Measurements from ENCODE around the gene TEAD1. TPM values are rescaled to one million over a fixed set of nuclear protein-coding genes. Genes with fewer than 3 reads are reported as not detected.

Gene TEAD1
- total and polyA plus RNA-seq, 10 of the 15 experiments (the other 5 are each of a cell fraction or from before 2014, with no cell fraction given): 0.01 to 0.59 (median 0.04) TPM; not detected in 6

DNA sequence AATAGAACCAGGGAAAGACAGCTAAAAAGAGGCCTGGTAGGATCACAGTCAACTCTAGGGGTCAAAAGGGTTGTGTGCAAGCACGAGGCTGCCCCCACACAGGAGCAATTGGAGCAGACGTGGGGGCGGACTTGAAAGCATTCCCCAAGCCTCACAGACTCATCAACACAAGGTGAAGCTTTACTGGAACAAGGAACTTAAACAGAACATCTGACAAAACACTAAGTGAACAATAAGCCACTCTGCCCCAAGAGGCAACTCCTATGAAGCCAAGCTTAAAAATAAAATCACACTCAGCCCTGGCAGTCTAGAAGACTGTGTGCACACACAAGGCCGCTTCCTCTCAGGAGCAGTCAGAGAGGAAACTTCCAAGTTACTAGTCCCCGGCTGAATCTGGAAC is 32.2 kb upstream of the TEAD1 start:
- intact Hi-C loops (cut with micrococcal nuclease; ENCODE audit: unreplicated experiment): no loop called here
- no peak for ATAC-seq
- WGBS (ENCODE audit: insufficient coverage, insufficient replicate concordance, low lambda C conversion rate, missing lambda C conversion rate): 12% methylated on average over 5 of the region's 5 CpGs
- no peak overlapping the region for H2AFZ ChIP-seq (ENCODE audit: control insufficient read depth, low read depth, low read length)
- POLR2A ChIA-PET: no interaction called here
- RAD21 ChIA-PET (ENCODE audit: unreplicated experiment): no interaction called here
- no peak overlapping the region for H3K9ac ChIP-seq (ENCODE audit: control insufficient read depth, insufficient read depth, low read length)
- SMC1A ChIA-PET (ENCODE audit: uncharacterized antibody, unreplicated experiment): interaction anchor here (0.9 to 1.0 kb wide), 2 partner anchors 12 to 41 kb away, joined by 3 read pairs; no protein-coding TSS in a partner anchor
- TF ChIP-seq, protein P1, sequence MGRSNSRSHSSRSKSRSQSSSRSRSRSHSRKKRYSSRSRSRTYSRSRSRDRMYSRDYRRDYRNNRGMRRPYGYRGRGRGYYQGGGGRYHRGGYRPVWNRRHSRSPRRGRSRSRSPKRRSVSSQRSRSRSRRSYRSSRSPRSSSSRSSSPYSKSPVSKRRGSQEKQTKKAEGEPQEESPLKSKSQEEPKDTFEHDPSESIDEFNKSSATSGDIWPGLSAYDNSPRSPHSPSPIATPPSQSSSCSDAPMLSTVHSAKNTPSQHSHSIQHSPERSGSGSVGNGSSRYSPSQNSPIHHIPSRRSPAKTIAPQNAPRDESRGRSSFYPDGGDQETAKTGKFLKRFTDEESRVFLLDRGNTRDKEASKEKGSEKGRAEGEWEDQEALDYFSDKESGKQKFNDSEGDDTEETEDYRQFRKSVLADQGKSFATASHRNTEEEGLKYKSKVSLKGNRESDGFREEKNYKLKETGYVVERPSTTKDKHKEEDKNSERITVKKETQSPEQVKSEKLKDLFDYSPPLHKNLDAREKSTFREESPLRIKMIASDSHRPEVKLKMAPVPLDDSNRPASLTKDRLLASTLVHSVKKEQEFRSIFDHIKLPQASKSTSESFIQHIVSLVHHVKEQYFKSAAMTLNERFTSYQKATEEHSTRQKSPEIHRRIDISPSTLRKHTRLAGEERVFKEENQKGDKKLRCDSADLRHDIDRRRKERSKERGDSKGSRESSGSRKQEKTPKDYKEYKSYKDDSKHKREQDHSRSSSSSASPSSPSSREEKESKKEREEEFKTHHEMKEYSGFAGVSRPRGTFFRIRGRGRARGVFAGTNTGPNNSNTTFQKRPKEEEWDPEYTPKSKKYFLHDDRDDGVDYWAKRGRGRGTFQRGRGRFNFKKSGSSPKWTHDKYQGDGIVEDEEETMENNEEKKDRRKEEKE (IDR thresholded peaks at IDR 0.05): no peak
- no peak for TF ChIP-seq ZNF24 (IDR thresholded peaks at IDR 0.05)
- TF ChIP-seq, protein P2, sequence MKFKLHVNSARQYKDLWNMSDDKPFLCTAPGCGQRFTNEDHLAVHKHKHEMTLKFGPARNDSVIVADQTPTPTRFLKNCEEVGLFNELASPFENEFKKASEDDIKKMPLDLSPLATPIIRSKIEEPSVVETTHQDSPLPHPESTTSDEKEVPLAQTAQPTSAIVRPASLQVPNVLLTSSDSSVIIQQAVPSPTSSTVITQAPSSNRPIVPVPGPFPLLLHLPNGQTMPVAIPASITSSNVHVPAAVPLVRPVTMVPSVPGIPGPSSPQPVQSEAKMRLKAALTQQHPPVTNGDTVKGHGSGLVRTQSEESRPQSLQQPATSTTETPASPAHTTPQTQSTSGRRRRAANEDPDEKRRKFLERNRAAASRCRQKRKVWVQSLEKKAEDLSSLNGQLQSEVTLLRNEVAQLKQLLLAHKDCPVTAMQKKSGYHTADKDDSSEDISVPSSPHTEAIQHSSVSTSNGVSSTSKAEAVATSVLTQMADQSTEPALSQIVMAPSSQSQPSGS (IDR thresholded peaks at IDR 0.05; ENCODE audit: low read length): no peak
- no peak for TF ChIP-seq STAT1 (conservative IDR thresholded peaks at IDR 0.05)
- TF ChIP-seq SP1 (IDR thresholded peaks at IDR 0.05; ENCODE audit: low read depth, low read length): no peak
- no peak for TF ChIP-seq YY1 (IDR thresholded peaks at IDR 0.05; ENCODE audit: low read depth, low read length)
- TF ChIP-seq SMARCA5 (IDR thresholded peaks at IDR 0.05): no peak
- no peak for TF ChIP-seq SPI1 (IDR thresholded peaks at IDR 0.05; ENCODE audit: borderline replicate concordance, insufficient read depth, low read depth, low read length)
- TF ChIP-seq SIX5 (IDR thresholded peaks at IDR 0.05; ENCODE audit: low read depth, low read length, severe bottlenecking): no peak
- TF ChIP-seq, protein P3, sequence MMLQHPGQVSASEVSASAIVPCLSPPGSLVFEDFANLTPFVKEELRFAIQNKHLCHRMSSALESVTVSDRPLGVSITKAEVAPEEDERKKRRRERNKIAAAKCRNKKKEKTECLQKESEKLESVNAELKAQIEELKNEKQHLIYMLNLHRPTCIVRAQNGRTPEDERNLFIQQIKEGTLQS (IDR thresholded peaks at IDR 0.05; ENCODE audit: borderline replicate concordance, extremely low read depth, low read depth, low read length): no peak
- TF ChIP-seq, protein P4, sequence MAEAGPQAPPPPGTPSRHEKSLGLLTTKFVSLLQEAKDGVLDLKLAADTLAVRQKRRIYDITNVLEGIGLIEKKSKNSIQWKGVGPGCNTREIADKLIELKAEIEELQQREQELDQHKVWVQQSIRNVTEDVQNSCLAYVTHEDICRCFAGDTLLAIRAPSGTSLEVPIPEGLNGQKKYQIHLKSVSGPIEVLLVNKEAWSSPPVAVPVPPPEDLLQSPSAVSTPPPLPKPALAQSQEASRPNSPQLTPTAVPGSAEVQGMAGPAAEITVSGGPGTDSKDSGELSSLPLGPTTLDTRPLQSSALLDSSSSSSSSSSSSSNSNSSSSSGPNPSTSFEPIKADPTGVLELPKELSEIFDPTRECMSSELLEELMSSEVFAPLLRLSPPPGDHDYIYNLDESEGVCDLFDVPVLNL (IDR thresholded peaks at IDR 0.05; ENCODE audit: low read depth, low read length): no peak
- no peak for TF ChIP-seq BRCA1 (IDR thresholded peaks at IDR 0.05; ENCODE audit: low read depth, low read length)
- no peak for TF ChIP-seq BMI1 (IDR thresholded peaks at IDR 0.05; ENCODE audit: borderline replicate concordance)
- no peak for TF ChIP-seq SUZ12 (IDR thresholded peaks at IDR 0.05; ENCODE audit: unreplicated experiment)
- no peak overlapping the region for H3K27ac ChIP-seq (ENCODE audit: control insufficient read depth, insufficient read depth)
- H4K20me1 ChIP-seq (ENCODE audit: control insufficient read depth, insufficient read depth): no peaks in the 10 kb centered on the region
- no peak for DNase-seq (ENCODE audit: low read depth, low spot score)
- no peak overlapping the region for H3K4me2 ChIP-seq (ENCODE audit: control insufficient read depth, insufficient read depth)
- no peaks in the 10 kb centered on the region for H3K27me3 ChIP-seq (replicated peaks in 1 of 2; ENCODE audit: control insufficient read depth in 2 of 2, insufficient read depth in 2 of 2, low read length in 1 of 2)
- no peaks in the 10 kb centered on the region for H3K79me2 ChIP-seq (ENCODE audit: control insufficient read depth, insufficient read depth, low read length)
- no peaks in the 10 kb centered on the region for H3K36me3 ChIP-seq (ENCODE audit: control insufficient read depth in 2 of 2, insufficient read depth in 2 of 2, low read length in 1 of 2)
- H3K9me3 ChIP-seq (replicated peaks; ENCODE audit: control insufficient read depth, insufficient read depth, low read length): no peaks in the 10 kb centered on the region
- no peak for FAIRE-seq
- CTCF ChIA-PET: no interaction called here
- no peak overlapping the region for H3K4me3 ChIP-seq
- in situ Hi-C loops (cut with MboI): no loop called here
- no TSS peak for BruUV-seq (replicated peaks)
- no peaks in the 10 kb centered on the region for H3K4me1 ChIP-seq (ENCODE audit: control insufficient read depth, insufficient read depth, low read length)
